HepG2 (cell line): ENCODE measurements around the gene MED1. TPM values are rescaled to one million over a fixed set of nuclear protein-coding genes. Genes with fewer than 3 reads are reported as not detected.

ENCODE experiments used
- ATAC-seq: fragments of 200-7000 bp; cut with Tn5 transposase; 3 replicates; pipeline ENCODE4 v1.9.1; 2020; ENCODE audit warnings: mild to moderate bottlenecking, moderate library complexity
- BruUV-seq: library from RNA; stranded (reverse); fragments of 400-500 nt; replicated peaks from 2 replicates; lab custom pipeline; 2021; lab: Mats Ljungman, UMichigan
- CTCF ChIA-PET: fragments of 300-600 bp; formaldehyde crosslinking; extraction: SDS; loops from one replicate; lab custom pipeline; 2021; ENCODE audit warnings: low total read pairs, inconsistent platforms, low intra/inter-chr PET ratio; lab: Yijun Ruan, JAX
- POLR2A ChIA-PET: fragments of 350-600 bp; sonication (Branson Sonifier 250); formaldehyde crosslinking; loops from one replicate; lab custom pipeline; 2020; ENCODE audit warnings: antibody characterized with exemption, inconsistent platforms; lab: Yijun Ruan, JAX
- DNase-seq: peaks from one replicate; pipeline ENCODE4 v3.0.0-alpha.2; 2015; ENCODE audit warnings: low spot score
- FAIRE-seq: peaks from 3 replicates; lab custom pipeline; 2011; peaks lifted over from hg19 to GRCh38; lab: Jason Lieb, UNC
- H2AFZ ChIP-seq: one replicate; pipeline ENCODE4 v1.6.1; 2011; ENCODE audit warnings: low read length, inconsistent platforms
- H3K27ac ChIP-seq: fragments of 300-600 bp; 3 replicates; pipeline ENCODE4 v1.8.0; 2011; ENCODE audit warnings: mixed run types, mild to moderate bottlenecking, mixed read lengths, low read length, inconsistent platforms; ENCODE audit not compliant: insufficient read depth; ENCODE audit errors: extremely low read length
- H3K27me3 ChIP-seq, 2 experiments: fragments of 200-600 bp in 1 of 2; 2 replicates in 1 of 2; 3 replicates in 1 of 2; pipeline versions ENCODE4 v1.6.0 to v1.8.0; 2011; ENCODE audit warnings: low read length in 2 of 2, mild to moderate bottlenecking in 2 of 2, moderate library complexity in 2 of 2, inconsistent platforms in 1 of 2; ENCODE audit not compliant: insufficient read depth in 2 of 2, control insufficient read depth in 1 of 2
- H3K36me3 ChIP-seq, 2 experiments: fragments of 200-600 bp in 1 of 2; replicated peaks in 1 of 2; 2 replicates in 1 of 2; 3 replicates in 1 of 2; pipeline versions ENCODE4 v1.5.1 to v1.8.0; 2011; ENCODE audit warnings: low read length in 2 of 2, inconsistent platforms in 1 of 2; ENCODE audit not compliant: insufficient read depth in 2 of 2, control insufficient read depth in 1 of 2
- H3K4me1 ChIP-seq: 2 replicates; pipeline ENCODE4 v1.5.1; 2012; ENCODE audit warnings: low read length, inconsistent platforms; ENCODE audit not compliant: insufficient read depth
- H3K4me2 ChIP-seq: 2 replicates; pipeline ENCODE4 v1.6.0; 2011; ENCODE audit warnings: low read depth, low read length, inconsistent platforms
- H3K4me3 ChIP-seq, 3 experiments: fragments of 200-600 bp in 1 of 3; sonication (generic), shearing (Covaris generic) in 1 of 3; replicated peaks in 1 of 3; 2 replicates each; pipeline ENCODE4 v1.5.1; 2011 to 2016; ENCODE audit warnings: low read length in 3 of 3, inconsistent platforms in 2 of 3, low read depth in 2 of 3, mild to moderate bottlenecking in 2 of 3, control low read depth in 1 of 3, mixed read lengths in 1 of 3; ENCODE audit not compliant: insufficient read depth in 1 of 3
- H3K79me2 ChIP-seq: one replicate; pipeline ENCODE4 v1.6.1; 2011; ENCODE audit warnings: low read length, inconsistent platforms; ENCODE audit not compliant: insufficient read depth
- H3K9ac ChIP-seq: 2 replicates; pipeline ENCODE4 v1.6.0; 2011; ENCODE audit warnings: mild to moderate bottlenecking, low read depth, low read length, inconsistent platforms; ENCODE audit not compliant: insufficient read depth
- H3K9me3 ChIP-seq: 2 replicates; pipeline ENCODE4 v1.5.1; 2012; ENCODE audit warnings: mild to moderate bottlenecking, low read length
- H4K20me1 ChIP-seq: 2 replicates; pipeline ENCODE4 v1.6.0; 2011; ENCODE audit warnings: inconsistent platforms, mild to moderate bottlenecking, low read length, moderate library complexity; ENCODE audit not compliant: insufficient read depth
- ELF4 ChIP-seq: sonication (generic); formaldehyde crosslinking; IDR thresholded peaks from 2 replicates; pipeline ENCODE4 v1.5.0; 2020; ENCODE audit warnings: missing genetic modification reagents, mild to moderate bottlenecking, moderate library complexity, borderline replicate concordance
- HOXA5 ChIP-seq: sonication (generic); formaldehyde crosslinking; IDR thresholded peaks from 2 replicates; pipeline ENCODE4 v1.4.0; 2020; ENCODE audit warnings: missing genetic modification reagents
- JUNB ChIP-seq: sonication (generic); formaldehyde crosslinking; IDR thresholded peaks from 2 replicates; pipeline ENCODE4 v1.8.0; 2022; ENCODE audit warnings: missing genetic modification reagents, mild to moderate bottlenecking, borderline replicate concordance
- MAFF ChIP-seq: IDR thresholded peaks from 2 replicates; pipeline ENCODE4 v1.6.1; 2011; ENCODE audit warnings: low read depth, low read length, improper control_type of control experiment
- MYNN ChIP-seq: sonication (generic); formaldehyde crosslinking; IDR thresholded peaks from 2 replicates; pipeline ENCODE4 v1.4.0; 2020; ENCODE audit warnings: mild to moderate bottlenecking, low read depth, missing genetic modification reagents
- NFRKB ChIP-seq: fragments of 450-650 bp; IDR thresholded peaks from 2 replicates; pipeline ENCODE4 v1.6.1; 2017
- RAD21 ChIP-seq: fragments of 450-650 bp; formaldehyde crosslinking; IDR thresholded peaks from 2 replicates; pipeline ENCODE4 v1.5.0; 2020; ENCODE audit warnings: mild to moderate bottlenecking
- RAD51 ChIP-seq: fragments of 450-650 bp; IDR thresholded peaks from 2 replicates; pipeline ENCODE4 v1.6.1; 2016; ENCODE audit warnings: borderline replicate concordance
- SALL2 ChIP-seq: sonication (generic); formaldehyde crosslinking; IDR thresholded peaks from 2 replicates; pipeline ENCODE4 v1.8.1; 2023; ENCODE audit warnings: mild to moderate bottlenecking, missing genetic modification reagents, inconsistent platforms
- TARDBP ChIP-seq: sonication (generic); formaldehyde crosslinking; IDR thresholded peaks from 2 replicates; pipeline ENCODE4 v1.8.0; 2022; ENCODE audit warnings: mild to moderate bottlenecking, missing genetic modification reagents
- ZBTB8A ChIP-seq: sonication (generic); formaldehyde crosslinking; IDR thresholded peaks from 2 replicates; pipeline ENCODE4 v1.4.0; 2020; ENCODE audit warnings: mild to moderate bottlenecking, low read depth, missing genetic modification reagents, borderline replicate concordance
- ZNF224 ChIP-seq: sonication (generic); formaldehyde crosslinking; IDR thresholded peaks from 2 replicates; pipeline ENCODE4 v1.5.0; 2020; ENCODE audit warnings: mild to moderate bottlenecking, missing genetic modification reagents
- ZNF326 ChIP-seq: sonication (generic); formaldehyde crosslinking; IDR thresholded peaks from 2 replicates; pipeline ENCODE4 v1.4.0; 2020; ENCODE audit warnings: missing genetic modification reagents, borderline replicate concordance
- ZNF557 ChIP-seq: sonication (generic); formaldehyde crosslinking; IDR thresholded peaks from 2 replicates; pipeline ENCODE4 v1.4.0; 2020; ENCODE audit warnings: missing genetic modification reagents
- ZNF577 ChIP-seq: sonication (generic); formaldehyde crosslinking; IDR thresholded peaks from 2 replicates; pipeline ENCODE4 v1.4.0; 2020; ENCODE audit warnings: mild to moderate bottlenecking, low read depth, missing genetic modification reagents, borderline replicate concordance
- ZNF619 ChIP-seq: sonication (generic); formaldehyde crosslinking; IDR thresholded peaks from 2 replicates; pipeline ENCODE4 v1.4.0; 2020; ENCODE audit warnings: mild to moderate bottlenecking, missing genetic modification reagents
- WGBS: methylation state at CpG from one replicate; pipeline ENCODE4 v1.1.6; 2017; ENCODE audit warnings: low lambda C conversion rate; 5-methylcytosine and 5-hydroxymethylcytosine counted together
- in situ Hi-C: cut with HindIII; loops from 2 replicates; pipeline ENCODE4 v1.10.0; 2017; ENCODE audit warnings: low pct_unique_long_range_greater_than_20kb; ENCODE audit not compliant: extremely low pct_ligation_motif_present
- intact Hi-C: fragments of 100-400 bp; cut with micrococcal nuclease; formaldehyde crosslinking; loops from one replicate; pipeline ENCODE4 v1.10.0; 2022; ENCODE audit not compliant: unreplicated experiment
- polyA plus RNA-seq, 8 experiments: library from polyadenylated mRNA; depleted of rRNA in 3 of 8; stranded (reverse) in 7 of 8; unstranded in 1 of 8; fragments of >200 nt; fragmentation: Illumina TruSeq in 4 of 8; extraction: Trizol in 4 of 8; gene quantifications; 2 replicates each; pipeline versions ENCODE4 v1.2.1 to v1.2.3, GENCODE V29; 2011 to 2016; ENCODE audit warnings: low read depth in 4 of 8, missing spikeins in 1 of 8, mixed read lengths in 1 of 8; ENCODE audit not compliant: insufficient read depth in 1 of 8
- total RNA-seq, 5 experiments: library from RNA; depleted of rRNA; stranded (reverse); fragments of >200 nt; fragmentation: Illumina TruSeq; extraction: Trizol; gene quantifications; 2 replicates each; pipeline ENCODE4 v1.2.3, GENCODE V29; 2016; ENCODE audit warnings: low read depth in 1 of 5
- TF ChIP-seq, protein P1 (sequence below): sonication (generic); formaldehyde crosslinking; IDR thresholded peaks from 2 replicates; pipeline ENCODE4 v1.9.0; 2021; ENCODE audit warnings: missing genetic modification reagents, mild to moderate bottlenecking, borderline replicate concordance
- TF ChIP-seq, protein P2 (sequence below): sonication (generic); formaldehyde crosslinking; IDR thresholded peaks from 2 replicates; pipeline ENCODE4 v1.5.1; 2020; ENCODE audit warnings: missing genetic modification reagents, mild to moderate bottlenecking, borderline replicate concordance

The MED1 gene
- total and polyA plus RNA-seq, 2 of the 13 experiments (the other 11 are each of a cell fraction or from before 2014, with no cell fraction given): 37.5 to 40.1 TPM

DNA sequence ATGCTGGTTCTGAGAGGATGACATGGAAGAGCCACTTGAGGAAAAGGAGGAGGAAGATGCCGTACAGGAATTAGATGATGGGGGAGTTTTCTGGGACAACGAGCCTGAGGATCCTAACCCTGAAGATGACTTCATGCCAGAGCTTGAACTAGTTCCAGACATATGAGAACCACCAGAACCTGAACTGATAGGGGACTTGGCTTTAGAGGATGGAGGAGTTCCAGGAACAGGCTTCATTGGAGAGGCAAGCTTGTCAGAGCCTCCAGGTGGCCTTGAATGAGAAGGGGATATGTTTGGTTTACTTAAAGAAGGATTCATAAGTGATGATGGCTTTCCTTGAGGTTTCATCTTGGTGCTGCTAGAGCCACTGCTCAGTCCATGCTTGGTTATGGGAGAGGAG is 42.7 kb downstream of the MED1 start:
- in situ Hi-C loops: no loop called here
- Histone ChIP-seq H3K27ac (no peak overlapping the region), H3K36me3 (peaks cover 34 to 60% of the 10 kb centered on the region in 2 experiments), H3K79me2 (no peaks in the 10 kb centered on the region)
- TF ChIP-seq, protein P1, sequence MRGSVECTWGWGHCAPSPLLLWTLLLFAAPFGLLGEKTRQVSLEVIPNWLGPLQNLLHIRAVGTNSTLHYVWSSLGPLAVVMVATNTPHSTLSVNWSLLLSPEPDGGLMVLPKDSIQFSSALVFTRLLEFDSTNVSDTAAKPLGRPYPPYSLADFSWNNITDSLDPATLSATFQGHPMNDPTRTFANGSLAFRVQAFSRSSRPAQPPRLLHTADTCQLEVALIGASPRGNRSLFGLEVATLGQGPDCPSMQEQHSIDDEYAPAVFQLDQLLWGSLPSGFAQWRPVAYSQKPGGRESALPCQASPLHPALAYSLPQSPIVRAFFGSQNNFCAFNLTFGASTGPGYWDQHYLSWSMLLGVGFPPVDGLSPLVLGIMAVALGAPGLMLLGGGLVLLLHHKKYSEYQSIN (CRISPR knock-in tag): no peak
- TF ChIP-seq TARDBP (CRISPR knock-in tag) (no peak), MAFF (no peak), HOXA5 (no peak), RAD21 (CRISPR knock-in tag) (no peak), SALL2 (CRISPR knock-in tag) (no peak), RAD51 (no peak), ZBTB8A (CRISPR knock-in tag) (no peak), ZNF557 (CRISPR knock-in tag) (no peak), ZNF619 (CRISPR knock-in tag) (no peak), JUNB (CRISPR knock-in tag) (no peak), ZNF326 (CRISPR knock-in tag) (no peak), NFRKB (no peak), ZNF224 (CRISPR knock-in tag) (no peak), ZNF577 (CRISPR knock-in tag) (no peak), ELF4 (CRISPR knock-in tag) (no peak), MYNN (CRISPR knock-in tag) (no peak)
- TF ChIP-seq, protein P2, sequence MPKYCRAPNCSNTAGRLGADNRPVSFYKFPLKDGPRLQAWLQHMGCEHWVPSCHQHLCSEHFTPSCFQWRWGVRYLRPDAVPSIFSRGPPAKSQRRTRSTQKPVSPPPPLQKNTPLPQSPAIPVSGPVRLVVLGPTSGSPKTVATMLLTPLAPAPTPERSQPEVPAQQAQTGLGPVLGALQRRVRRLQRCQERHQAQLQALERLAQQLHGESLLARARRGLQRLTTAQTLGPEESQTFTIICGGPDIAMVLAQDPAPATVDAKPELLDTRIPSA (CRISPR knock-in tag): no peak
- TF ChIP-seq, all 625 proteins: peak for 0
- intact Hi-C loops: no loop called here
- H2AFZ ChIP-seq: no peak overlapping the region
- no peak overlapping the region for H3K4me3 ChIP-seq
- DNase-seq (no peak), FAIRE-seq (no peak), ATAC-seq (no peak)
- H3K4me2 ChIP-seq: no peak overlapping the region
- no peaks in the 10 kb centered on the region for H3K4me1 ChIP-seq
- CTCF ChIA-PET: no interaction called here
- POLR2A ChIA-PET: no interaction called here
- no TSS peak for BruUV-seq
- H3K9ac ChIP-seq: no peak overlapping the region
- 96% methylated on average over 2 of the region's 2 CpGs for WGBS
- H3K9me3 ChIP-seq: no peaks in the 10 kb centered on the region
- H4K20me1 ChIP-seq: no peaks in the 10 kb centered on the region
- H3K27me3 ChIP-seq: no peaks in the 10 kb centered on the region
